Adipocyte (in vitro differentiated cells): Measurements from ENCODE around the gene SLC9A9.

Source experiments
- DNase-seq: peaks from one replicate; pipeline ENCODE4 v3.0.0-alpha.2; 2015; ENCODE audit warnings: low read depth
- H3K27me3 ChIP-seq: replicated peaks from 2 replicates; pipeline ENCODE4 v1.7.0; 2013; ENCODE audit warnings: mild to moderate bottlenecking, low read length, moderate library complexity; ENCODE audit not compliant: control insufficient read depth, insufficient read depth
- H3K36me3 ChIP-seq: 2 replicates; pipeline ENCODE4 v1.7.0; 2013; ENCODE audit warnings: low read length, mild to moderate bottlenecking, moderate library complexity; ENCODE audit not compliant: control insufficient read depth, insufficient read depth, severe bottlenecking
- H3K4me1 ChIP-seq: 2 replicates; pipeline ENCODE4 v1.7.0; 2013; ENCODE audit warnings: mild to moderate bottlenecking, low read length, moderate library complexity; ENCODE audit not compliant: control insufficient read depth, insufficient read depth
- H3K4me3 ChIP-seq: 2 replicates; pipeline ENCODE4 v1.7.0; 2013; ENCODE audit warnings: mild to moderate bottlenecking, low read length, moderate library complexity
- H3K9ac ChIP-seq: 2 replicates; pipeline ENCODE4 v1.7.0; 2013; ENCODE audit warnings: mild to moderate bottlenecking, low read length, moderate library complexity
- H3K9me3 ChIP-seq: 2 replicates; pipeline ENCODE4 v1.7.0; 2013; ENCODE audit warnings: mild to moderate bottlenecking, low read length, moderate library complexity; ENCODE audit not compliant: control insufficient read depth

The SLC9A9 gene

DNA sequence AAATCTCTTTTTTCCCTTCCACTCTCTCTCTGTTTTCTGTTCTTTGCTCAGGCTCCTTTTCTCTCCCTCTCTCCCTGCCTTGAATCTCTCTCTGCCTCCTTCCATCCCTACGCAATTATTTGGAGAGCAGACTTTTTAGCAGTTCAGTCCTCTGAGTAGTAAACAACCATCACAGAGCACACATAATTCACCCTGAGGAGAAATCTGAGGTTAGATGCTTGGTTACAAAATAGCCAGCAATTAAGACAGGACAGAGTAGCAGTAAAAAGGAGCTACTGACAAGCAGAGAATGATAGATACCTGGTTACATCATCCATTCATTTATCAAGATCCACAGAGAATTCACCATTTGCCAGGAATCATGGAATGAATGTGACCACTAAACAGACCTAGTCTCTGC is 25.5 kb downstream of the SLC9A9 start:
- no peaks in the 10 kb centered on the region for H3K27me3 ChIP-seq
- H3K9ac ChIP-seq: no peak overlapping the region
- no peak for DNase-seq
- H3K36me3 ChIP-seq: no peaks in the 10 kb centered on the region
- H3K4me3 ChIP-seq: no peak overlapping the region
- peaks cover 8% of the 10 kb centered on the region for H3K4me1 ChIP-seq
- H3K9me3 ChIP-seq: no peaks in the 10 kb centered on the region

DNA sequence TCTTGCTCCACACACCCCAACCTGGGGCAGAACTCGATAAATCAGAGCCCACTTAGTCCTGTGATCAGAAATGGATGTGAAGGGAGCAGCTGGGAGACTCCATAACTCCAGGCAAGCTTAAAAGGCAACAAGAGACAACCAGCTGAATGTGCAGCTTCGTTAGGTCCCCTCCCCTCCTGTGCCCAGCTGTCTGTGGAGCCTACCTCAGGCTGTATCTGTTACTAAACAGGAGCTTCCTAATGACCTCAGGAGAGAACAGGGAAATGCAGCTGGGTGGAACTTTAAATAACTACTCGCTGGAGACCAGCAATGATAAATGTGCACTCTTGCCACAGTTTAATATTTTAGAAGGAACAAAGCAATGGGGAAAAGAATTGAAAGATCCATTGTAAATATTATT is 25.9 kb downstream of the SLC9A9 start:
- H3K4me3 ChIP-seq: no peak overlapping the region
- no peak for DNase-seq
- H3K9ac ChIP-seq: no peak overlapping the region

DNA sequence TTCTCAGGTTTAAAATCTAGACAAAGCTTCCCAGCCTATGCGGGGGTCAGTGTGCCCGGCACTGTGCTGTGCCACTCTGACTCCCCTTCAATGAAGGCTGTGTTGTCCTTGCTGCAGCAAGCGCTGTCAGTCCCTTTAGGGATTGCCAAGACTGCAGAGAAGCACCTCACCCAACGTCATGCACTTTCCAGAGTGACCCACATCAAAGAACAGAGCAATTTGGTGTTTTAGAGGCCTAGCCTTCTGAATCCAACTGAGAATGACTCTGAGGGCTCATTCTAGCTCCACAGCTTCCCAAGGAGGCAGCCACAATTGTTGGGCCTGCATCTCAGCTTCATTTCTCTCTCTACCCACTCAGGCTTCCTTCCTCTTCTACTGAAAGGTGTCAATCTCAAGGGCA is 26.4 kb downstream of the SLC9A9 start:
- Histone ChIP-seq H3K9me3 (no peaks in the 10 kb centered on the region), H3K4me1 (peaks cover 8% of the 10 kb centered on the region), H3K4me3 (no peak overlapping the region), H3K36me3 (no peaks in the 10 kb centered on the region), H3K27me3 (no peaks in the 10 kb centered on the region), H3K9ac (no peak overlapping the region)
- no peak for DNase-seq

More for the DNA sequence above, 25.9 kb downstream of the SLC9A9 start:
- no peaks in the 10 kb centered on the region for H3K36me3 ChIP-seq
- peaks cover 8% of the 10 kb centered on the region for H3K4me1 ChIP-seq
- H3K27me3 ChIP-seq: no peaks in the 10 kb centered on the region
- H3K9me3 ChIP-seq: no peaks in the 10 kb centered on the region

DNA sequence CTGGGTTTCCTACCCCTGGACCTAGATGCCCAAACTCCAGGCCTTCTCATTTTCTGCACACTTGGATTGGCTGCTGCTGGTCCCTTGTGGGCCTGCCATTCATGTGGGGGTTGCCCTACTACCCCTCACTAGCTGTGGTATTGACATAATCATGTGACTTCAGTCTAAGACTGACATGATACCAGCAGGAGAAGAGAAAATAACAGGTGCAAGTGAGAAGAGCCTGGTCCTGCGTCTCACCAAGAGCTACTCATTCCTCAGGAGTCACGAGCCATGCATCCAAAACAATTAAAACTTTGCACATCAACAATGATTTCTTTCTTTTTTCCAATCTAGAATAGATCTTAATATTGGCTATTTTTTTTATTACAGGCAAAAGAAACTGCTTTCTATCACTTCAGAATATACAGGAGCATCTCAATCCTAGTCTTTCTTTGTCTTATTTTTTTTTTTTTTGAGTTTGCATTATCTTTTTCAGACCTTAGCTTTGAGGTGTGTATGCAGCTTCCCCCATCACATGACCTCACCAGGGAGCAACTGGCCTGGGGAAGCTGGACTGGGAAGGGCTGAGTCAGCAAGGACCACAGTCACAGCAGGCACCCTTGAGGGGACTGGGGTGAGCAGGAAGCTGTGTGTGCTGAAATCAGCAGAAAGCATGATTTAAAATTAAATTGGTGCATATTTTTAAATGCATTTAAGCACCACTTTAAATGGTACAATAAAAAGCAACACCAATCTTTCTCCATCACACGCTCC is 27.6 kb downstream of the SLC9A9 start:
- Histone ChIP-seq H3K9ac (no peak overlapping the region), H3K36me3 (no peaks in the 10 kb centered on the region), H3K9me3 (no peaks in the 10 kb centered on the region), H3K4me3 (no peak overlapping the region), H3K4me1 (peaks cover 8% of the 10 kb centered on the region), H3K27me3 (no peaks in the 10 kb centered on the region)
- DNase-seq: no peak

DNA sequence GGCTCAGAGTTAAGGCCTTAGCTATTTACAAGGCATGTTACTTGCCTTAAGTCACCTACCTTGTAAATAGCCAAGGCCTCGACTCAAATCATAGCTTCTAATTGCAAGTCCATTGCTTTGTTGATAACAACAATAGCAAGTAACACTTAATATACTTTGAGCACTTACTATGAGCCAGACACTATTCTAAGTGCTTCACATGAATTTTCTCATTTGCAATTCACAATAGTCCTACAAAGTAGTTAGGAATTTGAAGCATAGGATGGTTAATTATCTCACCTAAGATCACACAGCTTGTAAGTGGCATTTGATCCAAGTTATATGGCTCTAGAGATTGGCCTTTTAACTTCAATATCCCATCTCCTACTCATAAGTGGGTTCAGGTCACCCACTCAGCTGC is 28.4 kb downstream of the SLC9A9 start:
- no peaks in the 10 kb centered on the region for H3K27me3 ChIP-seq
- DNase-seq: no peak

DNA sequence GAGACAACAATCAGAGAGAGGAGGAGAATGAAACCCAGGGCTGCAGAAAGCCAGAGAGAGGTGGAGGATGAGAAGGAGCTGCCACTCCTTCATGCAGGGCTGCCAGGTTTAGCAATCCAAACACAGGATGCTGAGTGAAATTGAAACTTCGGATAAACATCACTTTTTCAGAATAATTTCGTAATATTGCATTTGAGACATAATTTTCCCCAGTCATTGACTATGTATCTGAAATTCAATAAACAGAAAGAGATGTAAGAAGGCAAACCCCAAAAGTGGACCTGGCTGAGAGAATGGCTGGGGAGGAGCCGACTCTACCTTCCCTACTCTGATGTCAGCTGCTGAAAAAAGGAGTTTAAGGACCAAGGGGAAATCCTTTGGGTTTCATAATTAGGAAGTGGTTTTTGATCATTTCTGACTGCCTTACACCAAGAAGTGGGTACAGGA is 33.8 kb downstream of the SLC9A9 start:
- Histone ChIP-seq H3K4me1 (peaks cover 40% of the 10 kb centered on the region), H3K36me3 (no peaks in the 10 kb centered on the region), H3K27me3 (no peaks in the 10 kb centered on the region), H3K4me3 (no peak overlapping the region), H3K9me3 (no peaks in the 10 kb centered on the region), H3K9ac (peak overlapping the region; percentile 11)
- DNase-seq: peak; percentile 60

More for the DNA sequence above, 28.4 kb downstream of the SLC9A9 start:
- H3K4me1 ChIP-seq: peaks cover 4% of the 10 kb centered on the region
- no peak overlapping the region for H3K9ac ChIP-seq
- H3K4me3 ChIP-seq: no peak overlapping the region
- H3K9me3 ChIP-seq: no peaks in the 10 kb centered on the region
- no peaks in the 10 kb centered on the region for H3K36me3 ChIP-seq

DNA sequence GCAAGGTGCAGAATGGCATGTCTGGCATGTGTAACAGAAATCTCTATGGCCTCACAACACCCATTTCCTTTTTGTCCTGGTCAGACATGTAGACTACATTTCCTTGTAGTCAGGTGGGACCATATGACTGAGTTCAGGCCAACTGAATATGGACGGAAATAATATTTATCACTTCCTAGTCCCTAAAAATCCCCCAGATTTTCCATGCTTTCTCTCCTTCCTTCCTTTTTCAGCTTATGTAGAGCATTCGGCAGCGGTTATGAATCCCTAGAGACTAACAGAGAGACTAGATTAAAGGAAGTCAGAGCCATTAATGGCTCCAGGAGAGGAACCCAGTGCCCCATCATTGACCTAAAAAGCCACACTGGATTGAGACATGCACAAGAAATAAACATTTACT is 35.8 kb downstream of the SLC9A9 start:
- peaks cover 51% of the 10 kb centered on the region for H3K4me1 ChIP-seq
- H3K9me3 ChIP-seq: no peaks in the 10 kb centered on the region
- H3K27me3 ChIP-seq: no peaks in the 10 kb centered on the region
- no peak overlapping the region for H3K9ac ChIP-seq
- no peaks in the 10 kb centered on the region for H3K36me3 ChIP-seq
- no peak overlapping the region for H3K4me3 ChIP-seq
- DNase-seq: no peak

DNA sequence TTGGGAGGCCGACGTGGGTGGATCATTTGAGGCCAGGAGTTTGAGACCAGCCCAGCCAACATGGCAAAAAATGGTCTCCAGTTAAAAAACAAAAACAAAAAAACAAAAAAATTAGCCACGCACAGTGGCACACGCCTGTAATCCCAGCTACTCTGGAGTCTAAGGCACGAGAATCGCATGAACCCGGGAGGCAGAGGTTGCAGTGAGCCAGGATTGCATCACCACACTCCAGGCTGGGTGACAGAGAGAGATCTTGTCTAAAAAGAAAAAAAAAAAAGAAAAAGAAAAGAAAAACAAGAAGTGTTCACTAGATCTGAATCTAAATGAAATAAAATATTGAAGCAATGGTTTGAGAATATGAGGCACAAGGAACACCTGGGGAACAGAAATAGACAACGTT is 36.7 kb downstream of the SLC9A9 start:
- peaks cover 56% of the 10 kb centered on the region for H3K4me1 ChIP-seq
- no peak for DNase-seq
- peak overlapping the region; percentile 62 for H3K9ac ChIP-seq
- H3K9me3 ChIP-seq: no peaks in the 10 kb centered on the region
- no peaks in the 10 kb centered on the region for H3K36me3 ChIP-seq
- H3K4me3 ChIP-seq: no peak overlapping the region
- no peaks in the 10 kb centered on the region for H3K27me3 ChIP-seq

DNA sequence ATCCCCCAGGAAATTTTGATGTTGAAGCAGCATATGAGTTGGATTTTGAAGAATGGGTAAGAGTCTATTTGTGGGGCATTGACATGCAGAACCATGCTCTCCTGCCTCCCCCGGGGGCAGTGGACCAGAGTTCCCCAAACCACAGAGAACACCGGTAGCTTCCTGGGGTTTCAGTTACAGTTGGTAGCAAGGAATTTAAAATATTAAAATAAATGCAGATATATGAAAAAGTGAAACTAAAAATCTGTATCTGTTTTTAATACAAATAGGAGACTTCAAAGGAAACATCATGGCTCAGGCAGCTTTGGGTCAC is 37.4 kb downstream of the SLC9A9 start:
- Histone ChIP-seq H3K4me1 (peaks cover 62% of the 10 kb centered on the region), H3K9ac (no peak overlapping the region), H3K4me3 (no peak overlapping the region), H3K36me3 (no peaks in the 10 kb centered on the region), H3K9me3 (no peaks in the 10 kb centered on the region), H3K27me3 (no peaks in the 10 kb centered on the region)
- DNase-seq: no peak

DNA sequence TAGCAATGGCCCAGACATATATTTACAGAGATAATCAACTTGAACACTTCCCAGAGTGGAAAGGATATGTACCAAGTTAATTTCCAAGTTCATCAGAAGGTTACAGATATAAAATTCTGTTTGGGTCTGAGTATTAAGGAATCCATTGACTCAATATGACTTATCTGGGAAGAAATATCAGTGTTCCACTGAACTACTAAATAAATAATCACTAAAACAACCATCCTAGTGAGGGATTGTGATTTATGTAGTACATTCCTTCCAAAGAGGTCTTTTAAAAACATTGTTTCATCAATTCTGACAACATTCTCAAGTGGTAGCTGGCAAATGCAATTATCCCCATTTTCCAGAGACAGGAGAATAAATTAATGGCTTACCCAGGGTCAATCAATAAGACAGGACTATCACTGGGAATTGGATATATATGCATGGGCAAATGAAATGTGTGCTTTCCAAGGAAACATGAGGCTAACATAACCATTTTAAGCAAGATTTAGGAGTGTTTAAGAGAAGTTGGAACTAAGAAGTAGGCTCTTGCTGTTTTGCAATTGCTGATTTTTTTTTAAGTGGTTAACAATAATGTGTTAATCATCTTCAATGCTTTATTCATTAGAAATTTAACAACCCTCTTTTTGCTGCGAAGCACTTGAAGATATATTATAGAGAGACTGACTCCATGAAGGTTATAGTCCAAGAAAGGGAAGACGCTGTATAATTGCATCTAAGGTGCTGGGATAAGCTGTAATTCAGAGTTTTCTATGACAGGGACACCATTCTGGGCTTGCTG is 37.9 kb downstream of the SLC9A9 start:
- Histone ChIP-seq H3K27me3 (no peaks in the 10 kb centered on the region), H3K36me3 (no peaks in the 10 kb centered on the region), H3K9ac (peak overlapping the region; percentile 59), H3K4me1 (peaks cover 62% of the 10 kb centered on the region), H3K4me3 (no peak overlapping the region), H3K9me3 (no peaks in the 10 kb centered on the region)
- DNase-seq: no peak

DNA sequence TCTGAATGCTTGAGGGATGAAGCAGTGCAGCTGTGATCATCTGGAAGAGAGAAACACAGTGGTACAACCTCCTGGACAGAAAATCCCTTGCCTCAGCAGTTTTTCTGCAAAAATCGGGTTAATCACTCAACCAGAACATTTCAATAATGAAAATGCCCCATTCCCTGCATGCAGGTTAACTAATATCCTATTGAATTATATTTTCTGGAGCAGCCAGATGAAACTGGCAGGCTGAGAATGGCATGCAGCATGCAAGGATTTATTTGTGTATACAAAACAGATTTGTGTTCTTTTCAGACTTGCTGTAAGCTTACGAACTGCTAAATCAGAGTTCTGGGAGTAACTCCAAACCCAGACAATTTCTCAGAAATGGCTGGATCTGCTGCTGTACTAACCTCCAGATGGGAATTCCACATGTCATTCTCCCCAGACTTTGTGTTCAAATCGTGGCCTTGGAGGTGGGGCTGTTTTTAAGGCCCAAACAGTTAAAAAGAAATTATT is 39.1 kb downstream of the SLC9A9 start:
- peak overlapping the region; percentile 59 for H3K9ac ChIP-seq
- peaks cover 54% of the 10 kb centered on the region for H3K4me1 ChIP-seq
- H3K36me3 ChIP-seq: no peaks in the 10 kb centered on the region

More for the DNA sequence above, 39.1 kb downstream of the SLC9A9 start:
- peak overlapping the region; percentile 8 for H3K4me3 ChIP-seq
- H3K9me3 ChIP-seq: no peaks in the 10 kb centered on the region
- peak; percentile 72 for DNase-seq
- no peaks in the 10 kb centered on the region for H3K27me3 ChIP-seq
